Renal cortical epithelial cell (primary cell): Measurements from ENCODE around the gene SEC22A. TPM values are rescaled to one million over a fixed set of nuclear protein-coding genes. Genes with fewer than 3 reads are reported as not detected.

Experiments
- DNase-seq: peaks from one replicate; pipeline ENCODE4 v3.0.0-alpha.2; 2011; ENCODE audit warnings: low read depth
- total RNA-seq: library from RNA; depleted of rRNA; stranded (reverse); fragments of >200 nt; gene quantifications from 2 replicates; pipeline ENCODE4 v1.2.3, GENCODE V29; 2014

Gene SEC22A
- total RNA-seq, 1 donor from 2014 or later: 42.9 TPM

DNA sequence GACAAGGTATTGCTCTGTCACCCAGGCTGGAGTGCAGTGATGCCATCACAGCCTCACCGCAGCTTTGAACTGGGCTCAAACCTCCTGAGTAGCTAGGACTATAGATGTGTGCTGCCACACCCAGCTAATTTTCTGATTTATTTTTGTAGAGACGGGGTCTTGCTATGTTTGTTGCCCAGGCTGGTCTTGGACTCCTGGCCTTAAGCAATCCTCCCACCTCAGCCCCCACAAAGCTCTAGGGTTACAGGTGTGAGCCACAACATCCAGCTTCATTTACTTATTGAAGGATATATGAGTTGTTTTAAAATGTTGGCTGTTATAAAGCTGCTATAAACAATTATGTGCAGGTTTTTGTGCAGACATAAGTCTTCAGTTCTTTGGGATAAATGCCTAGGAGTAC is 62.2 kb downstream of the SEC22A start:
- no peak for DNase-seq

DNA sequence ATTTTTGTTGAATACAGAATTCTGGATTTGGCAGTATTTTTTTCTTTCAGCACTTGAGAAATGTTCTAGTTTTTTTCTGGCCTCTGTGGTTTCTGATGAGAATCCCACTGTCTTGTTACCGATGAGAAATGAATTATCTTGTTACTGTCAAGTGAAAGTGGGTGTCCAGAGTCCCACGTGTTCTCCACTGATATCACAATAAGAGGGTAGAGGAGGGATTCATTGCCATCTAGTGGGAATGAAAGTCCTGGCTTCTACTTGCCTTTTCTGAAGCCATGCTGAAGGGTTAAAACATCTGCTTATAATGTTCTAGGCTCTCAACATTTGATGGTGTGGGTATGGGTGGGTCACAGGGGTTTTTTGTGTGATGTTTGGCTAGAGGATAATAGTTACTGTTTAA is 66.1 kb downstream of the SEC22A start:
- no peak for DNase-seq

DNA sequence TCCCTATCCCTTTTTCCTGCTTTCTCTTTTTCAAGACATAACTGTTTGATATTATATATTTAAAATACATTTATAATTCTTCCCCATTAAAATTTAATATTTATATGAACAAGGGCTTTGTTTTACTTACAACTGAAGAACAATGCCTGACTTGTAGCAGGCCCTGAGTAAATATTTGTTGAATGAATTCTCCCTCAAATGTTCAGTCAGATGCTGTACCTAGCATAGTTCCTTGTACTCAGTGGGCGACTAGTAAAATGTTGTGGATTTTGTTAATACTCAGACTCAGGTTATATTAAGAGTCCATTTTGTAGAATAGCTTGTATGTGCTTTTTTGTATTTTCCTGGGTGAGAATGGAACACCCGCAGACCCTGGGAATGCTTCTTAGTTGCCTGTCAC is 69.1 kb downstream of the SEC22A start:
- DNase-seq: no peak

DNA sequence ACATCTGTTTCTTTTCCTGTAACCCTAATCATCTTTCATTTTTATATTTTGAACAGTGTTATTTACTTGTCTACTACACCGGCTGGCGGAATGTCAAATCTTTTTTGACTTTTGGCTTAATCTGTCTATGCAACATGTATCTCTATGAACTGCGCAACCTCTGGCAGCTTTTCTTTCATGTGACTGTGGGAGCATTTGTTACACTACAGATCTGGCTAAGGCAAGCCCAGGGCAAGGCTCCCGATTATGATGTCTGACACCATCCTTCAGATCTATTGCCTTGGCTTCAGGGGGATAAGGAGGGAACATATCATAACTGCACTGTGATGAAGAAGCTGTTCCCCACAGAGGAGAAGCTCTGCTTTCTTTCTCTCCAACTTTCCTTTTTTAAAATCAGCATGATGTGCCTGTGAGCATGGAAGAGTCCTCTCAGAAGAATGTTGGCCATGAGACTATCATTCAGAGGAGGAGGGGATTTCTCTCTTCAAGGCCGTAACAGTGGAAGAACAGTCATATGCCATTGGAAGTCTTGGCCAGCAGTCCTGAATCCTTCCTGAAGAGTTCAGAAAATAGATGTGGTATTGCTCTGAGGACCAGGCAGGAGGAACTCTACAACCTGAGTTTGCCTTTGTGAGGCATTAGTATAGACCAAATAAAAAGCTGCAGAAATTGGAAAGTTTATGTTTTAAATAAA is 69.9 kb downstream of the SEC22A start:
- DNase-seq: no peak

DNA sequence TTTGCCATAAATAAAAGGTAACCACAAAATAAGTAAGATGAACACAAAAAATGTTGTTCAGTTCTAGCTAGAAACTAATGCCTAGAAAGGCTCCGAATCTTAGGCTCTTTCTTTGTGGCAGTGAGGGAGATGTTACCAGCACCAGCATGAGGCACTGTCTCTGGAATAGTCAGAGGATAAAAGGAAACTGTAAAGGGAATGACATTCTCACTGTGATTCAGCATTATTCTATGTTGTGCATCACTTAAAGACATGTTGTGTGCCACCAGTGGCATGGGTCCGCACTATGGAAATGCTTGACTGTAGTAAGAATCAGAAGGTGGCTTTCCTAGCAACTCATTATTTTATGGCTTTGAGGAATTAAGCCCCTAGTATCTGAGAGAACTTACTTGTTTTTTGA is 70.8 kb downstream of the SEC22A start:
- DNase-seq: peak; percentile 2

DNA sequence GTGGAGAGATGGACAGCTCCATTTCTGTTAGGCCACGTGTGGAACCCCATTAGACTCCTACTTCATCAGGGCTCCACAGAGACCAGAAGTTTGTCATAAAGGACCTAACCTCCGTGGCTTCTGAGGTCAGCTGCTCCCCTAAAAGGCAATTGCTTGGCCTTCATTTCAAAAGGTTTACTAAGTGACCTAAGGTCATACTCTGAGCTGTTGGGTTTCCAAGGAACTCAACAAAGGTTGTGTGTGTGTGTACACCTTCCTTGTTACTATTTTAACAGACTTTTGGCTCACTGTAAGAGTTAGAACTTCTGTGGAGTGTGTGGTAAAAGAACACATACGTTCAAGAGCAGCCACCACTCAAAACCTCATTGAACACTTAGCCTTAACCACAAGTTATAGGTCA is 73.9 kb downstream of the SEC22A start:
- DNase-seq: no peak

DNA sequence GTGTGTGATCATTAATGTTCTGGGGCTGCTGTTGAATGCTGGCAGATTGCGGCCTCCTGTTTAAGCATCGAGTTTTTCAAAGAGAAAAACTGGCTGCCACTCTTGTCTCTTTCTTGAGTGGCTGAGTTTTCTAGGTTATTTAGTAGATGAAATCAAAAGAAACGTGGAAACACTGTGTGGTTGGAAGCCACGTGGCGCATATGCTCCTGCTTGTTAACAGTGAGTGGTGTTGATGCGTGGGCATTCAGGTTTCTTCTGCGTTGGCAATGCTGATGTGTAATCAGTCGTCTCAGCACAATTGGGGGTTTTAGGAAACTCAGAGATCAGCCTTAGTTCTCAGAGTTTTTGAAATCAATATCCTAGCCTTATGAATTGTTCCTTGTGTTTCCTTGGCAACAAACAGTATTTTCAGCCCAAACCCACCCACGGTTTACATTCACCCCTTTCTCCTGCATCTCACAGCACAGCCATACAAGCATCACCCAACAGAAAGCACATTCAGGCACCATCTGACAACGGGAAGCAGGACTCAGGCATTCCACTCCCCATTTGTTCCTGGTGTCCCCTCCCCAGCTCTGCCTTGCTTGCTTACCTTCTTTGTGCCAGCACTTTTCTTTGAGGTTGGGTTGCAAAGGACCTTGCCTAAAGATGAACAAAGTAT is 74.7 kb downstream of the SEC22A start:
- DNase-seq: no peak

DNA sequence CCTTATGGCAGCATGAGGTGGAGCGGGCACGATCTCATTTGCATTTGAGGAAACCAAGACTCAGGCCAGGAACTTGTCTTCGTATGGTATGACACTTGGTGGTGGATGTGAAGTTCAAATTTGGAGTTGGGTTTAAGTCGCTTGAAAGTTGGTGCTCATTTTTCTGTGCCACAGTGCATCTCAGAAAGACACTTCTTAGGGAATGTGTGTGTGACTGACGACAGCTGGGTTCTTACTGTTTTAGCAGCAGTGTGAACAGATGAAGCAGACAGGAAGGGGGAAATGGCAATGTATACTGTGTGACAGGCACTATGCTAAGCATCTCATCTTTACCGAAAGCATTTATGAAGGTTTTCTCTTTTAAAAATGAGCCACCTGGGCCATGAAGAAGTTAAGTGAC is 75.4 kb downstream of the SEC22A start:
- no peak for DNase-seq

DNA sequence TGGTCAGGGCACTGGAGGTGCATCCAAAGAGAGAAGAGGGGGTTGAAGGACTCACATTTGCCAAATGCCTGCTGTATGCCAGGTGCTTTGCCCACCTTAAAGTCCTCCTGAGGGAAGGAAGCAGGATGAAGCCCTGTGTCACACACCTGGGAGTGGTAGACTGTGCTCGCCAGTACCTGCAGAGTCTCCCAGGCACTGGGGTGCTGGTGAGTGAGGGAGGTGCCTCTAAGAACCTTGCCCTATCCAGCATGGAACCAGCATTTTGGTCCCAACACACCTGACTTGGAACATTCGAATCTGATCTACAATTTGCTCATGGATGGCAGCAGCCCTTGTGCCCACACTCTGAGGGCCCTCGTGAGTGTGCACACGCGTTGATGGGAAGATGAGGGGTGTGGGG is 76.7 kb downstream of the SEC22A start:
- DNase-seq: no peak

DNA sequence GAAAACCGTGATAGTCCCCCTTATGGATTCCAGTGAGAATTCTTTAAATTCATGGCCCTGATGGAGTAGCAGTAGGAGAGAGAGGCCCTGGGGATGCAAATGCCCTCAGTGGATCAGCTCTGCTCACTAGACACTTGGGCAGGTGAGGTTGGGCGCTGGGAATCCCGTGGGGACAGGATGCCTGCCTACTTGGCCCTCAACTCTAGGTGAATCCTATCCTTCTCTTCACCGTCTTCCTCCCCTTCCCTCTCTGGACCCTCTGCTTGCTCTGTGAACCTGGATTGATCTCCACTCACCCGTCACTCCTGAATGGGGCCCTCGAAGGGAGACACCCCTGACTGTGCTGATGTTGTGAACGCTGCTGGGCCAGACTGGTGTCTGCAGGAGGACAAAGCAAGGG is 77.4 kb downstream of the SEC22A start:
- no peak for DNase-seq

DNA sequence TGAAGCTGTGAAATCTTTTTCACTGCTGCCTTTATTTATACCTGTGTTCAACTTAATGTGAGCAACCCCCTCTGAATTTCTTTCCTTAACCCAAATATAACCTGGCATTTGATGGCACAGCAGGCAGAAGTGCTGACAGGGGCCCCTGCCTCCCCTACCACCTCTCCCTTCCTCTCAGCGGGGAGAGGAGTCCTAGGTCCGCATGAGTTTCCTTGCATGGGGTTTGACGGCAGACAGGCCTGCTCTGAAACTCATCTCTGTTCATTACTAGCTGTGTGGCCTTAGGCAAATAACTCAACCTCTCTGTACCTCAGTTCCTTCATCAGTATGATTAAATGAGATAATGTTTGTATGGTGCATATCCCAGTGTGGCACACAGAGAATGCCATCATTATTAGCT is 79.7 kb downstream of the SEC22A start:
- no peak for DNase-seq

DNA sequence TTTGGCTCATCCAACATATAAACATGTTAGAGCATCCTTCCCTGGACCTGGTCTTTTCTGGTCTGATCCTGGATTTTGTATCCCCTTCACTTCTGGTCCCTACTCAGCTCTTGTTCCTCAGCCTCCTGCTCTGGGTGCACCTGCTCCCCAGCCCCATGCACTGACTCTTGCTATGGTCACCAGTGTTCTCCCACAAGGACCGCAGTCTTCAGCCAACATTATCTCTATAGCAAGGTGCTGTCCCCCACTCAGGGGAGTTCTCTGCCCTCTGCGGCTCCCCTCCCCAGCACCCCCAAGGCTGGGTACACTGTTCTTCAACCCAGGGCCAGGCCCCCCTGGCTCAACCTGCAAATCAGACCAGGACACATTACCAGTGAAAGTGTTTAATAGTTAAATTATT is 80.2 kb downstream of the SEC22A start:
- no peak for DNase-seq

DNA sequence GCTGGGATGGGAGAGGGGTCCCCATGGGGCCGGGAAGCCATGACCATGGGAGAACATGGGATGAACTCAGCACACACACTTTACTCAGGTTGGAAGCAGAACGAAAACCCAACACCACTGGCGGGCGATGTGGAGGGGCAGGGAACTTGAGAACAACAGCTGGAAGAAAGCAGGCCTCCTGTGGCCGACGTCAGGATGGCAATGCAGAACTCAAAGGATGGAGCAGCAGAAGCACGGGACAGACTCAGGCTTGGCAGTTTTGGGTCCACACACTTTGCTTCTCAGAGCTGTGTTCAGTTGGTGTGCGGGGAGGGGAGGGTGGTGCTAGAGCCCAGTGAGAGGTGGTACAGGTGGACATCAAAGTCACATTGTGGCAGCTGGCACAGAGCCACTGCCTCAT is 80.7 kb downstream of the SEC22A start:
- DNase-seq: no peak

DNA sequence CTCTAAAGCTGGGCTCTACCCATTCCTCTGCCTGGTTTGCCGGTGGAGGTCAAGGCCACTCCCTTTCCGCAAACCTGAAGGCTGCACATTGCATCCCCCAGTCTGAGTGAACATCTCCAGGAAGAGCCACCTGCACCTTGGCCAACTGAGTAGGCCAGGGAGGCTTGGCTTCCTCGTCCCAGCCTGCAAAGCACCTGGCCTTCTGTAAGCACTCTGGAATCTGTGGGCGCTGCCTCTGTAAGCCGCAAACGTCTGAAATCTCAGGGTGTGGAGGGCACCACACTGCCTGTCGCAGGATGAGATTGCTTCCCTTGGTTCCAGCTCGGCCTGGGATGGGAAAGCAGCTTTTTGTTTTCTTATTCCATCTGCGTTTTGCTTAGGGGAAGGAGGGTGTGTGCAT is 81.3 kb downstream of the SEC22A start:
- DNase-seq: no peak

DNA sequence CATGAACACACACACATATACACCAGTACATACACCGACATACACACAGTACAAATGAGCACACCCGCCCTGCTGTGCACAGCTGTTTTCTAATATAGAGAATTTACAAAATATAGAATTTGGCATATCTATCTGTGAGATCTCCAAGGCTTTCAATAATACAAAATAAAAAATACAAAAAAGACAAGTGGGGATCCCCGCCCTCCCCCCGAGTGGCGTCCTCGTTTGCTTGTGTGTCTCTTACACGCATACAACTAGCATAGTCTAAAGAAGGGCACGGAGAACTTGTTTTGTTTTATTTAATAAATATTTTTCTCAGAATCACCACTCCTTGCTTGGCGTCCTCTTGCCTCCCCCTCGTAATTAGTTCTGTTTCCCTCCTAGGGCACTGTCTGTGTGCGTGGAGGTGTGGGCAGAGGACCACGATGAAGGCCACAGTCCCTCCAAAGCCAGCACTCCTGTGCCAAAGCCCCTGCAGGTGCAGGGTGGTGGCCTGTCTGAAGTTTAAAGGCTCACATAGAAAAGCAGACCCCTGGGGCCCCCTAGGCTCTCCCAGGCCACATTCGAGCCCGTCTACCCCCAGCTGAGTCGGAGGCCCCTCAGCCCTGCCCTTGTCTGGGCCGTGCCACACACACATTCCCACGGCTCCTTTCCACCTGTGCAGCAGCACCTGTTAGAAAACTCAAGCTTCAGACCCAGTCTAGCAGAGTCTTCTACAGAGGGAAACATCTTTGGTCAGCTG is 82.1 kb downstream of the SEC22A start:
- DNase-seq: no peak

DNA sequence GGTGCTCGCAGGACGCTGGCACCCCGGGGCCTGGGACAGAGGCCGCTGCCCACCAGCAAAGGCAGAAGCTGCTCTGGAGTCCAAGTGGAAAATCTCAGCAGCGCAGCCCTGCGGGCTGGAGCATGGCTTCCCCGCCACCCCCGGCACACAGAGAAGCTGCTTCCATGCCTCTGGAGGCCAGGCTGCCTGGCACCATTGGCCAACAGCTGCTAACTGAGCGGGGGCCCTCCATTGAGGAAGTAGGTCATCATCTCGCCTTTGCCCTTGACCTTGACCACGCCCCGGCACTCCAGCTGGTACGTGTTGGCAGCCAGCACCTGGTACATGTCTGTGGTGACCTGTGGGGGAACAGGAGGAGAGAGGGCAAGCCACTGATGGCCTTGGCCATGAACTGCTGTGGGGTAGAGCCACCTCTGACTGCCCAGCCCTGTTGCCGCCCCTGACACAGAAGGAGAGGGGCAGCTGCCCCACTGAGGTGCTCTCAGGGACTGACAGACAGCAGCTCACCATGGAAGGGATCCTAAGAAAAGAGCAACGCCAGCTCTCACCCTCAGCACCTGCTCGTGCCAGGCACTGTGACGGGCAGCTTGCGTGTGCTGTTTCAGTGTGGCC is 82.8 kb downstream of the SEC22A start:
- DNase-seq: no peak

DNA sequence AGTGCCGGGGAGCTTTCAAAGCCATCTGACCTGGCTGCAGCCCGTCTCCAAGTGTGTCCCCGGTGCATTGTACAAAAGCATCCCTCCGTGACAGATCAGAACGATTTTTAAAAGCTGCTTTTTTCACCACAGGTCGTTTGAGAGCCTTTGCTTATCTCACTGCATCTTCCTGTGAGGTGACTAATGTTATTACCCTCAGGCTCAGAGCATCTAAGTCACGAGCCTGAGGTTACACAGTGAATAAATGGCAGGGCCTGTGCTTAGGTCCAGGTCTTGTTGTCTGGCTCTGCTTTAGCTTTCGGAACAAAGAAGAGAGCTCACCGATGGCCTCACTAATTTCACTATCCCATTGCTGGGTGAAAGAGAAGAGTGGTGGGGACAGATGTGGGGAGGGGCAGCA is 83.3 kb downstream of the SEC22A start:
- DNase-seq: peak; percentile 2

DNA sequence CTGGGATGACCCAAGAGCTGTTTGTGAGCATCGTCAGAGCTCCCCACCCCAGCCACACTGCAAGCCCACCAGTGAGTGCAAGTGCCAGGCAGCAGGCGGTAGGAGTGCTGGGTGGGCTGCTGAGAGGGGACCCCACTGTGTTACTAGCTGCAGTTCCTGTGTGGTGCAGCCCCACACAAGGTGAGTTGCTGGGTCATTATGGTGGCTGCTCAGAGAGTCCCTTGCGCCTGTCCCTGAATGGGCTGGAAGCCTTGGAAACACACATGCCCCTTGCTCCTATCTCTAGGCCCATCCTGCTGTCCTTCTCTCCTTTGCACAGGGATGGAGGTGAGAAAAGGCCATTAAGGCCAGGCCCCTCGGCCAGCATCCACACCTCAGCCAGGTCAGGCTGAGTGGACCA is 83.7 kb downstream of the SEC22A start:
- no peak for DNase-seq

DNA sequence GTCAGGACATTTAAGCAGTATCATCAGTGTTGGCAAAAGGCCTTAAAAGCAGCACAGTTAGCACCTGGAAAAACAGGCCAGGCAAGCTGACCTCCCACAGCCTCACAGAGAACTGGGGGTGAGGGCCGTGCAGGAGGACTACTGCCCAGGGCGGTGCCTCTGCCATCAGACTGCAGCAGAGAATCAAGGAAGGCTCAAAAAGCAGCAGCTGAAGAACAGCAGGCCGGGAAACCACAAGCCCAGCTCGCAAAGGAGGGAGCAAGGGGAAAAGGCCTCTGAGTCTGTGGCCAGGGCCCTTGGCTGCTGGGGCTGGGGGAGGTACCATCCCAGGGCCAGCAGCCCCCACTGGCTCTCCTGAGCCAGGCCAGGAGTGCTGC is 84.2 kb downstream of the SEC22A start:
- no peak for DNase-seq

DNA sequence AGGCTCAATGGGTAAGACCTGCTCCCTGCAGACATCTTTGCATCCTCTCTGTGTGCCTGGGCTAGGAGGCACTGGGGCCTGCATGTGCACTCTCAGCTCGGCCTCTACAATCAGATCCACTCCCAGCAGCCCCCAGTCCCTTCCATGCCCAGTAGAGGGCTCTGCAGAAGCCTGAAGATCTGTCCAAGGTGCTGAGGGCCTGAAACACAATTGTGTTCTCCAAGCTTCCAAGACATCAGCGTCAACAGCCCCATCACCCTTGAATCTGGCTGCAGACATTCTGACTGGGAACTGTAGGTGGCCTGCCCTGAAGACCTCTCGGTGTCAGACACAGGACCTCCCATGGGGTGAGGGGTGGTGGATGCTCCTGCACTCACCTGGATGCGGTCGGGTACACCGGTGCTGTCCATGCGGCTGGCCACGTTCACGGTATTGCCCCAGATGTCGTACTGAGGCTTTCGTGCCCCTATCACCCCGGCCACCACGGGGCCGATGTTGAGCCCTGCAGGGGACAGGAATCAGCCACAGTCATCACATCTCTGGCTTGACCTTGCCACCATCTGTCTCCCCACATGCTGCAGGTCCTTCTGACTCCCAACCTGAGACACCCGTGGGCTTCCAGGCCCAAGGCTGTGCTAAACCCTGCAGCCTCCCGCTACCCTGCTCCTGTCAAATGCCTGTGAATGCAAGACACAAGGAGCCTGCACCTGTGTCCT is 84.7 kb downstream of the SEC22A start:
- DNase-seq: peak; percentile 56

DNA sequence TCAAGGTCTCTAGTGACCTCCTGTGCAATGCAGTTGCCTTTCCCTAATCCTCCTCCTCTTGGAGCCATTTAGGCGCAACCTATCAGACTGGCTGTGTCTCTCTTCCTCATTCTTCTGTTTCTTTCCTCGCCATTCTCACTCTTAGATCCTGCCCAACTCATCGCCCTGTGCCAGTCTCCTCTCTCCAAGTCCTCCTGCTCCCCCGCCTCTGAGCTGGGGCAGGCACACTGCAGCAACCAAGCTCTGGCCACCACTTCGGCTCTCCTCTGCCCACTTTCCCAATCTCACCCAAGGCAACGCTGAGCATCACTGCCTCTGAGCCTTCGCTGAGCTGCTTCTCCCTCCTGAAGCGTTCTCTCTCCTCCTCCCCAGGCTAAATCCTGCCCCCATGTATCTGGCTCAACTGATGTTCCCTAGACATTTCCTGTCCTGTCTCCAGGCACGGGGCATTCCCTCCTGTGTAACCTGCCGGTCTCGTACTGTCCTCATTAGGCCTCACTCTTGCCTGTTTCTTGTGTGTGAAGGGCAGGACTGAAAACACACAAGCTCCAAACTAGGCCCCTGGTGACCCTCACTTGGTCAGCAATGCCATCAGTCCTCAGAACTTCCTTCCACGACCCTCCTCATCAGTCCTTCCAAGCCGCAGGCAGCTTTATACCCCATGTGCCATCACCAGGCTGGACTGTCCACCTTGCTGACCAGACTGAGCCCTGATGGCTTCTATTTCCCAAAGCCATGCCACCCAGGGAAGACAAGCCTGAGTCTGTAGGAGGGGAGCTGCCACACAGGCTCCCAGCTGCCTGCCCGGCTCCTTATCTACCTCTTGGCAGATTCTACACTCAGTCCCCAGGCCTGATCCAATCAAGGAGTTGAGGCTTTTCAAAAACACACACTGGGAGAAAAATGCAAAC is 85.6 kb downstream of the SEC22A start:
- DNase-seq: no peak
